Type B pancreatic cell (in vitro differentiated cells): ENCODE data around the gene RNF175. TPM values are rescaled to one million over a fixed set of nuclear protein-coding genes. Genes with fewer than 3 reads are reported as not detected.

Experiments used
- DNase-seq: peaks from one replicate; pipeline ENCODE4 v3.0.0; 2021; ENCODE audit warnings: mixed read lengths; ENCODE audit not compliant: unreplicated experiment; ENCODE audit errors: extremely low spot score
- H3K27ac Mint-ChIP-seq: 2 replicates; pipeline ENCODE4 v1.8.0; 2021; ENCODE audit warnings: mild to moderate bottlenecking, mixed read lengths
- H3K27me3 Mint-ChIP-seq: 2 replicates; pipeline ENCODE4 v1.8.0; 2021; ENCODE audit warnings: mixed read lengths
- H3K36me3 Mint-ChIP-seq: 2 replicates; pipeline ENCODE4 v1.8.0; 2021; ENCODE audit warnings: mixed read lengths
- H3K4me1 Mint-ChIP-seq: one replicate; pipeline ENCODE4 v1.8.0; 2021; ENCODE audit warnings: mixed read lengths; ENCODE audit not compliant: unreplicated experiment
- H3K4me3 Mint-ChIP-seq: 2 replicates; pipeline ENCODE4 v1.8.0; 2021; ENCODE audit warnings: mild to moderate bottlenecking, mixed read lengths
- H3K9me3 Mint-ChIP-seq: 2 replicates; pipeline ENCODE4 v1.8.0; 2021; ENCODE audit warnings: mixed read lengths
- CTCF ChIP-seq: fragments of 200-600 bp; sonication (generic); conservative IDR thresholded peaks from 2 replicates; pipeline ENCODE4 v1.5.0; 2021; ENCODE audit warnings: antibody characterized with exemption, mild to moderate bottlenecking
- total RNA-seq: library from RNA; stranded (reverse); gene quantifications from 2 replicates; pipeline ENCODE4 v1.2.1, GENCODE V29; 2021; ENCODE audit warnings: low replicate concordance

RNF175 gene
- total RNA-seq, 1 donor from 2014 or later = 11.3 TPM

GRCh38 chr4:153705743-153706468 lies 53.9 kb downstream of the RNF175 start:
- Mint-ChIP-seq H3K27ac (no peak overlapping the region), H3K9me3 (peaks cover 6% of the 10 kb centered on the region), H3K27me3 (no peaks in the 10 kb centered on the region), H3K36me3 (no peaks in the 10 kb centered on the region), H3K4me1 (no peaks in the 10 kb centered on the region), H3K4me3 (no peak overlapping the region)
- no peak for DNase-seq
- TF ChIP-seq CTCF = no peak

- Mint-ChIP-seq H3K27me3 (no peaks in the 10 kb centered on the region), H3K27ac (no peak overlapping the region), H3K9me3 (peaks cover 6% of the 10 kb centered on the region), H3K4me3 (no peak overlapping the region), H3K4me1 (no peaks in the 10 kb centered on the region), H3K36me3 (no peaks in the 10 kb centered on the region)
- DNase-seq = no peak
- no peak for TF ChIP-seq CTCF
Measured at GRCh38 chr4:153704522-153704921, 55.3 kb downstream of the RNF175 start.

- Mint-ChIP-seq H3K4me3 (peak overlapping the region; percentile 88), H3K27me3 (peaks cover 37% of the 10 kb centered on the region), H3K9me3 (peaks cover 9% of the 10 kb centered on the region), H3K36me3 (peaks cover 5% of the 10 kb centered on the region), H3K27ac (no peak overlapping the region), H3K4me1 (peaks cover 6% of the 10 kb centered on the region)
- no peak for TF ChIP-seq CTCF
- no peak for DNase-seq
Measured at GRCh38 chr4:153684971-153685371, 74.9 kb downstream of the RNF175 start.

- peaks cover 37% of the 10 kb centered on the region for H3K27me3 Mint-ChIP-seq
- peak; percentile 73 for DNase-seq
- H3K27ac Mint-ChIP-seq = no peak within 1 kb of the TSS
- peaks cover 6% of the 10 kb centered on the region for H3K4me1 Mint-ChIP-seq
- no peak for TF ChIP-seq CTCF
- H3K4me3 Mint-ChIP-seq = peak within 1 kb of the TSS; percentile 88
- peaks cover 5% of the 10 kb centered on the region for H3K36me3 Mint-ChIP-seq
- H3K9me3 Mint-ChIP-seq = peaks cover 9% of the 10 kb centered on the region
Measured at GRCh38 chr4:153684182-153684970, 75.4 kb downstream of the RNF175 start, which contains the start of gene TLR2. Gene TLR2, plus strand, starts transcription at chr4:153684280. Its CDS starts 18,628 bp downstream, at chr4:153702908.

- H3K4me3 Mint-ChIP-seq = peak overlapping the region; percentile 81
- peaks cover 9% of the 10 kb centered on the region for H3K9me3 Mint-ChIP-seq
- TF ChIP-seq CTCF = no peak
- peaks cover 40% of the 10 kb centered on the region for H3K27me3 Mint-ChIP-seq
- peaks cover 6% of the 10 kb centered on the region for H3K4me1 Mint-ChIP-seq
- H3K36me3 Mint-ChIP-seq = peaks cover 5% of the 10 kb centered on the region
- DNase-seq = no peak
- no peak overlapping the region for H3K27ac Mint-ChIP-seq
Measured at GRCh38 chr4:153683763-153684181, 76.1 kb downstream of the RNF175 start.
